Measurements from ENCODE around the gene LYG1. TPM values are rescaled to one million over a fixed set of nuclear protein-coding genes. Genes with fewer than 3 reads are reported as not detected.

Gene LYG1
- total RNA-seq, 1 donor from 2014 or later, result 0.25 TPM

GRCh38 chr2:99256677-99257076, 44.3 kb downstream of the LYG1 start:
- Histone ChIP-seq H3K27me3 (ENCODE audit: control insufficient read depth, insufficient read depth, low read length) (no peaks in the 10 kb centered on the region), H3K4me3 (ENCODE audit: low read depth, low read length) (no peak overlapping the region), H3K36me3 (ENCODE audit: control insufficient read depth, insufficient read depth, low read length) (no peaks in the 10 kb centered on the region)
- DNase-seq (ENCODE audit: low read depth), result peak; percentile 29
- TF ChIP-seq CTCF (IDR thresholded peaks at IDR 0.05; ENCODE audit: insufficient read depth, low read length, poor library complexity, severe bottlenecking), result no peak

- no peaks in the 10 kb centered on the region for H3K27me3 ChIP-seq (ENCODE audit: control insufficient read depth, insufficient read depth, low read length)
- H3K36me3 ChIP-seq (ENCODE audit: control insufficient read depth, insufficient read depth, low read length), result no peaks in the 10 kb centered on the region
- no peak within 1 kb of the TSS for H3K4me3 ChIP-seq (ENCODE audit: low read depth, low read length)
- DNase-seq (ENCODE audit: low read depth), result no peak
- no peak for TF ChIP-seq CTCF (IDR thresholded peaks at IDR 0.05; ENCODE audit: insufficient read depth, low read length, poor library complexity, severe bottlenecking)
These were observed 45.3 kb downstream of the LYG1 start, which contains the start of gene LYG2 for GRCh38 chr2:99255491-99256318. Gene LYG2 (minus strand): TSS chr2:99255666. CDS start chr2:99254260, 1,406 bp downstream.

- H3K36me3 ChIP-seq (ENCODE audit: control insufficient read depth, insufficient read depth, low read length), result no peaks in the 10 kb centered on the region
- no peaks in the 10 kb centered on the region for H3K27me3 ChIP-seq (ENCODE audit: control insufficient read depth, insufficient read depth, low read length)
- TF ChIP-seq CTCF (IDR thresholded peaks at IDR 0.05; ENCODE audit: insufficient read depth, low read length, poor library complexity, severe bottlenecking), result no peak
- H3K4me3 ChIP-seq (ENCODE audit: low read depth, low read length), result no peak overlapping the region
- DNase-seq (ENCODE audit: low read depth), result no peak
These were observed 51.0 kb downstream of the LYG1 start for GRCh38 chr2:99249951-99250350.

- Histone ChIP-seq H3K4me3 (ENCODE audit: low read depth, low read length) (no peak overlapping the region), H3K36me3 (ENCODE audit: control insufficient read depth, insufficient read depth, low read length) (no peaks in the 10 kb centered on the region), H3K27me3 (ENCODE audit: control insufficient read depth, insufficient read depth, low read length) (no peaks in the 10 kb centered on the region)
- no peak for TF ChIP-seq CTCF (IDR thresholded peaks at IDR 0.05; ENCODE audit: insufficient read depth, low read length, poor library complexity, severe bottlenecking)
- no peak for DNase-seq (ENCODE audit: low read depth)
These were observed 58.8 kb downstream of the LYG1 start for GRCh38 chr2:99242151-99242550.

GRCh38 chr2:99240431-99240830, 60.6 kb downstream of the LYG1 start:
- Histone ChIP-seq H3K36me3 (ENCODE audit: control insufficient read depth, insufficient read depth, low read length) (no peaks in the 10 kb centered on the region), H3K4me3 (ENCODE audit: low read depth, low read length) (no peak overlapping the region), H3K27me3 (ENCODE audit: control insufficient read depth, insufficient read depth, low read length) (no peaks in the 10 kb centered on the region)
- no peak for DNase-seq (ENCODE audit: low read depth)
- no peak for TF ChIP-seq CTCF (IDR thresholded peaks at IDR 0.05; ENCODE audit: insufficient read depth, low read length, poor library complexity, severe bottlenecking)

- TF ChIP-seq CTCF (IDR thresholded peaks at IDR 0.05; ENCODE audit: insufficient read depth, low read length, poor library complexity, severe bottlenecking), result no peak
- no peak for DNase-seq (ENCODE audit: low read depth)
- no peaks in the 10 kb centered on the region for H3K36me3 ChIP-seq (ENCODE audit: control insufficient read depth, insufficient read depth, low read length)
- no peaks in the 10 kb centered on the region for H3K27me3 ChIP-seq (ENCODE audit: control insufficient read depth, insufficient read depth, low read length)
- H3K4me3 ChIP-seq (ENCODE audit: low read depth, low read length), result no peak overlapping the region
These were observed 62.4 kb downstream of the LYG1 start for GRCh38 chr2:99238599-99238998.

Data from kidney epithelial cell (primary cell).